ENCODE results near the gene KRT40.

The KRT40 gene

DNA sequence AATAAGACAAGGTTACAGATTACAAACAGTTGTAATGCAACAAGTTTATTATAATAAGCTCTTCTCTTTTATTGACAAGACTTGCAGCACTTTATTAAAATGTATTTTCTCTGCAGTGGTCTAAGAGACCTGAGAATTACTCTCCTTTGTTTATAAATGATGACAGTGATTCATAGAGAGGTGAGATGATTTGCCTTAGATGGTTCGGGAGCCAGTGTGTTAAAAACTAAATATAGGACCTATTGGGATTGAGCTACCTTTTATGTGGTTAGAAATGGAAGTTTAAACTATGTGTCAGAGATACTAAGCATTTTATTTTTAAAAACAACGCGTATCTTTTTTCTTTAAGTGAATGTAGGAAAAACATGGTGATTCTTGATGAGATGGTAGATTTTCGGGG, 12.7 kb upstream of the KRT40 start:
- no peak for DNase-seq (ENCODE audit: low spot score)

DNA sequence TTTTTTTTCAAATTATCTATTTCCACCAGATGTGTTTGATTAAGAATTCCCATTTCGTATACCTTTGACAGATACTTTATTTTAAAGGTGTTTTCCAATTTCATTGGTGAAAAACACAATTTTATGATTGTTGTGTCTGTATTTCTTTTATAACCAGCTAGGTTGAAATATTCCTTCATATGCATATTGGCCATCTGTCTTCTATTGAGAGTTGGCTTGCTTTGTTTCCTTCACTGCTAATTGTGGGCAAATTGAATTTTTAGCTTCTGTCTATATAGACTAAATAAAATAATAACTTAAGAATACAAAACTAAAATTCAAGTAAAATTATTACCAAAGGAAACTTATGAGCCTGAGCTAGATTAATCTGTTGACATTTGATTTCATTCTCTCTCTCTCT, 11.0 kb upstream of the KRT40 start:
- no peak for DNase-seq (ENCODE audit: low spot score)

DNA sequence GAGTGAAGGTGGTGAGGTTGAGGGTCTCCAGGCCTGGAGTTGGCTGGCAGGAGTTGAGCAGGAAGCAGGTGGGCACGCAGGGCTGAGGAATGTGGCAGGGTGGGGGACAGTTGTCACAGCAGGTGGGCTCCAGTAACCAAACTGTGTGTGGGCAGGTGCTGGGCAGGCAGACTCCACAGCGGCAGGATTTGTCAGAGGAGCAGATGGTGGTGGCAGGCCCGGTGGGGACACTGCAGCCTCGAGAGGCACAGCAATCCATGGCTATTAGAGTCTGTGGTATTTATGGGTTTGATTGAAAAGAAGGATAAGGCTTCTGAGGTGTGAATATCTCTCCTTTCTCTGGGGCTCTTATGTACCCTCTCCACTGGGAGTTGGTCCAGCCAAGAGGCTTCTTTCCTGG, 9.7 kb upstream of the KRT40 start, which contains the start of gene KRTAP3-3:
Gene KRTAP3-3, minus strand, starts transcription at position 326 of the 400 bp plus-strand sequence. Its CDS starts 67 bp downstream, at position 259.
- no peak for DNase-seq (ENCODE audit: low spot score)

DNA sequence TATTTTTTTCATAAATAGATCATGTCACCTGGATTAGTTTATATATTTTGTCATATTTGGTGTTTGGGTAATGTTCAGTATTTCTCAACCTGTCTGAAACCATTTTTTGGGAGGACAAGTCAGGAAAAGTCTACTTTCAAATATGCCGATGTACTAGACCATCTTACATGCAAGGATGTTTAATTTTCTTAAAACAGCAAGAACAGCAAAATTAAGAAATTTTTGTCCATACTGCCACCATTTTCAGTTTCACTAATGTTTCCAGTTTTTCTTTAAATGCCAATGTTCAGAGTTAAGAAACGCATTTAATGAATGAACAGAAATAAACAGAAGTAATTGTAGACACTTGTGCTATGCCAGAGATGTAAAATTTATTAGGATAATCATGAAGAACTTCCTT, 9.0 kb upstream of the KRT40 start:
- DNase-seq (ENCODE audit: low spot score), result no peak

DNA sequence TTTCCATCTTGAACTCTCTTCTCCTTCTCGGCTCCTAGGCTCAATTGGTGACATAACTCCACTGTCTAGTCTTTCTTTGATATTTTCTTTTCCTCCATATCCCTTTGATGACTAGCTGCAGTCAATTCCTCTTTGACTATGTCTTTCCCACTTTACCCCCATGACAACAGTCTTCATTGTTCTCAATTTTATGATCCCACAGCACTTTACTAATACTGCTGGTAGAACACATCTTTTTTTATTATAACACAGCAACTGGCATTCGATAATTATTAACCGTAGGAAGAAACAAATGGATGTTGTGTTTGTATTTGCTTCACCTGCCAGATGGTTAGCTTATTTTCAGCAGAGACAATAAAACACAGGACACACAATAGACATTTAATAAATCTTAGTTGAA, 8.5 kb upstream of the KRT40 start:
- no peak for DNase-seq (ENCODE audit: low spot score)

DNA sequence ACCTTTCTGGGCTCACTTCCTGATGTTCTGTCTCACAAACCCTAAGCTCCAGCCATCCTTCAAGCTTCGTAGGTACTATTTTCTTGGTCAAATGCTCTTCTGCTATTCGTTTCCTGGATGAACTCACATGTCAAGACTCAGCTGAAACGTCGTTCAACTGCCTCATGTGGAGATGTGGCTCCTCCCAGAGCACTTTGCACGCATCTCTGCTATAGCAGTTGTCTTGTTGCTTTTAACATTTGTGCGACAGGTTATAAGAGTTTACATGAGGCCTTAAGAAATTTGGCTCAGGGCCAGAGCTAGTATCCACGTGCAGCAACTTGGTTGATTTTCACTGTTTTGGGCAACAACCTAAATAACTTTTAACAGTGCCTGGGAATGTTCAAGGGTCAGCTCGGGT, 2.8 kb upstream of the KRT40 start:
- DNase-seq (ENCODE audit: low spot score), result no peak

DNA sequence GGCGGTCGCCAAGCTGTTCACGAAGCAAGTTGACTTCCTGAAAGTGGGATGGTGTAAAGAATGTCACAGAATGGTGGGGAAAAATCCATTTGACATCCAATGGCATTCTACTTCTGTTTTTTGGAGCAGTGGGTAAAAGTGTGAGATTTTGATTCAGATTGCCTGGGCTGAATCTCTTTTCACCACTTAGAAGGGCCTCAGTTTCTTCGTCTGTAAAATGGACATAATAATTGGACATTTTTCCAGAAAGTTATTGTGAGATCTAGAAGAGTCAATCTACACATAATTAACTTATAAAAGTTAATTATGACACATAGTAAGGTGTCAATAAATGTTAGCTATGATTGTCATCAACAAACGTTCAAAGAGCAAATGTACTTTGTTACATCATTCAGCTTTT, 3.0 kb downstream of the KRT40 start:
- DNase-seq (ENCODE audit: low spot score), result no peak

DNA sequence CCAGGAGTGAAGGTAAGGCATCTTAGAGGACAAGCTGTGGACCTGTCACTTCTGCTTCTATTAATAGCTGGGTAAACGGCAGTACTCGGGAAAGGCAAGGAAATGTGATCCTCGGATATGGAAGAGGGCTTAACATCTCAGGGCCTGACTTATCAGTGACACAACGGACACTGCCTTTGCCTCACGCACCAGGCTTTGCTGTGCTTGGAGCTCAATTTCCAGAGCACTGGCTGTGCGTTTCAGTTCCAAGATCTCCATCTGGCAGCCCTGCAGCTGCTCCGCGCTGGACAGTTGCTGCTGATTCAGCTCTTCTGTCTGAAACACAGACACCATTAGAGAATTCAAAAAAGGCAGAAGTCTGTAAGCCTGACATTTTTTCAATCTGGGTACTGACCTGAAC, 3.5 kb downstream of the KRT40 start:
- DNase-seq (ENCODE audit: low spot score), result no peak

DNA sequence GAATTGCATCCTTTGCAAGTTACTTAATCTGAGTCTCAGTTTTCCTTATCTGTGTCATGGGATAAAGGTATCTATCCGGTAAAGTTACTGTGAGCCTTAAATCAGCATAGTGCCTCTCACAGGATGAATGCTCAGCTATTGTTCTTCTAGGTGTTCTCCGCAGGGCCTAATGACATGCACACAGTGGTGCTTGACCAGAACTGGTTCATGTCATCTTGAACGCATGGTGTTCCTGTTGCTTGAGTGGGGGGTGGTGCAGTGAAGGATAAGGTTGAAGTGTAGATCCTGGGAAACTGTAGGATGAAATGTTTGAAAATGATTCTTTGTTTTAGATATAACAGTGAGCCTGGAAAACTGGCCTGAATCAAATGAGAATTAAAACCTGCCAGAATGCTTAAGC, 4.0 kb downstream of the KRT40 start:
- DNase-seq (ENCODE audit: low spot score), result no peak

DNA sequence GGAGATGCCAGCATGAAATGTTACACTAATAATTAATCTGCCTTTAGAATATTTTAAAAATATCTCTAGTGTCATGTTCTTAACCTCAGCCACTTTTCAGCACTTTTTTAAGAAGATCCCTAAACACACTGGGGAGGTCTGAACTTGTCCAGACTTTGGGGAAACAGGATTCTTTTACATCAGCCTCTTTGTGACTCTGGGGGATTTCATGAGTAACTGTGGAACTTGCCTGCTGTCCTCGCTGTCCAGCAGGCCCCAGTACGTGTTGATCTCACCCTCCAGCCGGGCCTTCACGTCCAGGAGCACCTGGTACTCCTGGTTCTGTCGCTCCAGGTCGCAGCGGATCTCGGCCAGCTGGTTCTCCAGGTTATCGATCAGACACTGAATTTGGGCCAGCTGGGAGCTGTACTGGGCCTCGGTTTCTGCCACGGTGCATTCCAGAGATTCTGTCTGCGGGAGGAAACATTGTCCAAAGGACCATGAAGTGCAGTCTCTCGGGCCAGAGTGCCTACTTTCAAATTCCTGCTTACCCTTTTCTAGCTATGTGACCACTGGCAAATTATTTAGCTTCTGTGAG, 5.5 kb downstream of the KRT40 start:
- DNase-seq (ENCODE audit: low spot score), result no peak

DNA sequence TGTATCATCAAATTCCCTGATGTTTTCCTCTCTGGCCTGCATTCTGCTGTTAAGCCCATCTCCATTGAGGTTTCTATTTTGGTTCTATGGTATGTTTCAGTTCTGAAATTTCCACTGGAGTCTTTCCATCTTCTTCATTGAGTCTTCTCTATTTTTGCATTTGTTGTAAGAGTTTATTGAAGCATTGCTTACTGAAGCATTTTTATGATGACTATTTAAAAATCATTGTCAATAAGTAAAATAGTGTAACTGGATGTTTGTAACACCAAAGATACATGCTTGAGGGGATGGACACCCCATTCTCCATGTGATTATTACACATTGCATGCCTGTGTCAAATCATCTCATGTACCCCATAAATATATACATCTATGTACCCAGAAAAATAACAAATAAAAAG, 8.6 kb downstream of the KRT40 start:
- DNase-seq (ENCODE audit: low spot score), result no peak

DNA sequence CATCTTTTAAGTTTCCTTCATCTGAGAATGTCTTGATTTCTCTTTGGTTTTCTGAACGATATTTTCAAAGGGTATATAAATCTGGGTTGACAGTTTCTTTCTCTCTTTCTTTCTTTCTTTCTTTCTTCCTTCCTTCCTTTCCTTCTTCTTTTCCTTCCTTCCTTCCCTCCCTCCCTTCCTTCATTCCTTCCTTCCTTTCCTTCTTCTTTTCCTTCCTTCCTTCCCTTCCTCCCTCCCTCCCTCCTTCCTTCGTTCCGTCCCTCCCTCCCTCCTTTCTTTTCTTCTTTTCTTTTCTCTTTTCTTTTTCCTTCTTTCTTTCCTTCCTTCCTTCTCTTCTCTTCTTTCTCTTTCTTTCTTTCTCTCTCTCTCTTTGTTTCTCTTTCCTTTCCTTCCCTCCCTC, 9.8 kb downstream of the KRT40 start:
- DNase-seq (ENCODE audit: low spot score), result no peak

DNA sequence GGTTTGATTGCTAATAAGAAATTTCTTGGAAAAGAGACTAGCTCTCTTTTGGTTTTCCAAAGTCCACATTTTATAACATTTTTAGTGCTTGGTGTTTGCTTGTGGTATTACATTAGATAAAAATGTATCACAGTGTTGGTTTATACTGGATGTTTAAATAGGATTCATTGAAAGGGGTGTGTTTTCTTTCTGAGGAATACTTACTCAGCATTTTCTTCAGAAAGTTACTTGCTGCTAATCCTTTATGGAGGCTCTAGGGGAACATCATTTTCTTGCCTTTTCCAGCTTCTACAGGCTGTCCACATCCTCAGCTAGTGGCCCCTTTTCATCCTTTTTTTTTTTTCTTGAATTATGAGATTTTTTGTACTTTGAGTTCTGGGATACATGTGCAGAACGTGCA, 16.5 kb downstream of the KRT40 start:
- DNase-seq (ENCODE audit: low spot score), result no peak

DNA sequence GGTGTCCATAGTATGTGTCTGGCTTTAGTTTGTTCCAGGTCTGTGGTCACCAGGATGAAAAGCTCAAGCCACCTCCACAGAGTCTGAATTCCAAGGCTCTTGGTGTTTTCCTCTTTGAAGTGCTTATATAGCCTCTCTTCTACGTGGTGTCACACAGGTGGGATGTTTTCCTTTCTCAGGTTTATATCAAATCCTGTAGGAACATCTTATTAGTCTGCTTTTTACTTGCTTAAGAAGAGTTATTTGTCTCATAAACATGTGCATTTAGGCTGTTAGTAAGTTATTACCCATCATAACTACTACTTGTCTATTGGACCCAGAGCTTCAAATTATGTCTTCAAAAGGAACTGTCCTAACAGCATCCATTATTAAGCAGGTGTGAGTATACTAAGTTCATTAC, 17.3 kb downstream of the KRT40 start, which contains the start of gene KRT39:
Gene KRT39, minus strand, starts transcription at position 101 of the 400 bp plus-strand sequence. Its CDS starts 92 bp downstream, at position 9.
- no peak for DNase-seq (ENCODE audit: low spot score)

DNA sequence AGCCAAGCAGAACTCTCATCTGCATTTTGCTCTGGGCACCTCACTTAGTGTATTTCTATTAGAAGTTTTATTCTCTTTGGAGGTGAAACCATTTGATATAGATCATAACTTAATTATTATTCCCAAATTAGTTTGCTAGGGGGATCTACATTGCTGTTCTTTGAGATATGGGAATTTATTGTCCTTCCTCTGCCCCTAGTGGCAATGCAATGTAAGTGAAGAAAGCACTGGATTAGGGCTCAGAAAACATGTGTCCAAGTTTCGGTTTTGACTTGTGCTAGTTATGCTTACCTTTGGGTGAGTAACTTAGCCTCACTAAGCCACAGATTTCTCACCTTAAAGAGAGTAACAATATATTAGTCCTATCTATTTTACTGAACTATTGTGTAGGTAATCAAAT, 20.3 kb downstream of the KRT40 start:
- peak; percentile 16 for DNase-seq (ENCODE audit: low spot score)

DNA sequence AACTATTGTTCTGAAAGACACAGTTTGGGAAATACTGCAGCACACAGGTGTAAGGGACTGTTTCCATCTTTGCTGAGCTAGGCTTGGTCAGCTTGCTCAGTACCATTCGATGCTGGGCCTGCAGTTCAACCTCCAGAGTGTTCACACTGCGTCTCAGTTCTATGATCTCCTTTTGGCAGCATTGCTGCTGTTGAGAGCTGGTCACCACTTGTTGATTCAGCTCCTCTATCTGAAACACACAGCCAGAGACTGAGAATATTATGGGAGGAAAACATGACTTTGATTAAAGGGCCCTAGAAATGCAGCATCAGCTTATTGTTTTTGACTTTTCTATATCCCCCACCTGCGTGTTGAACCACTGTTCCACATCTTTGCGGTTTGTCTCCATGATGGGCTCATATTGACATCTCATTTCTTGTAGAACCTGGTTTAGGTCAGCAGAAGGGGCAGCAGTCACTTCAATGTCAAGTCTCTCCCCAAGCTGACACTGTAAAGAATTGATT, 22.0 kb downstream of the KRT40 start:
- no peak for DNase-seq (ENCODE audit: low spot score)

DNA sequence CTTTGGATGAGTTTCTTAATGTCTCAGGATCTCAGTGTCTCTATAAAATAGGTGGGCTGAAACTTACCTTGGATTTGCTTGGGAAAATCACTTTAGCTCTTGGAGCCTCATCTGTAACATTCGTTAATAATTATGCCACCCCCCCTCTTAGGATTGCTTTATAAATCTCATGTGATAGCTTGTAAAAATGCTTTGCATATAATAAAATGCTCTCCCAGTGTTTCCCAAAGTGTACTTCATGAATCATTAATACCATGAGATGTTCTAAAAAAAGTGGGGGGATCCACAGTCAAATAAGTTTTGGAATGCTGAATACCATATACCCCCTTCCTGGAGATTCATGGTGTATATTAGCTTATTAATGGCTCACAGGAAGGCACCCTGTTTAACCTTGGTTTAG, 22.5 kb downstream of the KRT40 start:
- no peak for DNase-seq (ENCODE audit: low spot score)

DNA sequence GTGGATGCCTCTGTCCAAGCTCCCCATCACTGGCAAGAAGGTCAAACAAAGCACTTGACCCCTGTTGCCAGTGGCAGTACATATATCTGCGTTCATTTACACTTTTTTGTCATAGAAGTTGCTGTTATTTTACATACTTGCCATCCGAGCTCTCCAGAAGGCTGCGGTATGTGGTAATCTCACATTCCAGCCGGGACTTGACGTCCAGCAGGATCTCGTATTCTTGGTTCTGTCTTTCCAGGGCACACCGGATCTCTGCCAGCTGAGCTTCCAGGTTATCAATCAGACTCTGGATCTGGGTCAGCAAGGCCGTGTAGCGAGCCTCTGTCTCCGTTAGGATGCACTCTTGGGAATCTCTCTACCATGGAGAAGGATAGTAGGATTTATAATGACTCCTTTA, 24.0 kb downstream of the KRT40 start:
- DNase-seq (ENCODE audit: low spot score), result no peak

DNA sequence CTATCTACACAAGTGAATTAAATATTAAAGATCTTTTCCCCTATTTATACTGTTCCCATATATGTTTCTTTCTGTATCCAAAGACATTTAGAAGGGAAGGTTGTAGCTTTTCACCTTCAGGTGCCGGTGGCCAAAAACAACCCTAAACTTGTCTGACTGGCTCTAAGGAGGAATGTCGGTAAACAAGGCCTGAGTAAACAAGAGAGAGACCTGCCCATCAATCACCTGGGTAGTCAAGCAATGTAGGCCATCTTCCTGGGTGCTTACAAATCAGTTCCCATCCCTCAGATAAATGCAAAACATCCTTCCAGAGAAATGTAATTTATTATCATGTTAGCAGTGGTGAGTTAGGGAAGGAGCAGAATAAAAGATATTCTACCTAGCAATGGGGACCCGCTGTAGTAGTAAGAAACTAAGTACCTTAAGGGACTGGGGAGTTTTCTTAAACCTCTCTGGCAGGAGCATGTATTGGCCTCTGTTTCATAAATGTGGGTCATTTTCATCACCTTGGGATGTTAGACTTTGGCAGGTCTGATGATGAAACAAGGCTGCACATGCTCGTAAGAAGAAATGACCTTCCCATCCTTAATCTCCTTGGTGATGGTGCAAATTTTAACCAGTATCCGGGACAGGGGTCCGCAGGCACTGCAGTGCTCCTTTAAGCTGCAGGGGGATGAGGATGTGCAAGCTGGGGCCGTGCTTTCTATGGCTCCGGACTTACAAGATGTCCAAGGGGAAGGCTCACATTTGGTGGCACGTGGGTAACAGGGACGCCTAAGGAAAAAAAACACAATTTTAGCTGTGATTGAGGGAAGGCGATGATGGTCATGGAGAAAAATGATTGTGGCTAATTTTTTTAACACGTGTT, 25.8 kb downstream of the KRT40 start:
- DNase-seq (ENCODE audit: low spot score), result no peak

DNA sequence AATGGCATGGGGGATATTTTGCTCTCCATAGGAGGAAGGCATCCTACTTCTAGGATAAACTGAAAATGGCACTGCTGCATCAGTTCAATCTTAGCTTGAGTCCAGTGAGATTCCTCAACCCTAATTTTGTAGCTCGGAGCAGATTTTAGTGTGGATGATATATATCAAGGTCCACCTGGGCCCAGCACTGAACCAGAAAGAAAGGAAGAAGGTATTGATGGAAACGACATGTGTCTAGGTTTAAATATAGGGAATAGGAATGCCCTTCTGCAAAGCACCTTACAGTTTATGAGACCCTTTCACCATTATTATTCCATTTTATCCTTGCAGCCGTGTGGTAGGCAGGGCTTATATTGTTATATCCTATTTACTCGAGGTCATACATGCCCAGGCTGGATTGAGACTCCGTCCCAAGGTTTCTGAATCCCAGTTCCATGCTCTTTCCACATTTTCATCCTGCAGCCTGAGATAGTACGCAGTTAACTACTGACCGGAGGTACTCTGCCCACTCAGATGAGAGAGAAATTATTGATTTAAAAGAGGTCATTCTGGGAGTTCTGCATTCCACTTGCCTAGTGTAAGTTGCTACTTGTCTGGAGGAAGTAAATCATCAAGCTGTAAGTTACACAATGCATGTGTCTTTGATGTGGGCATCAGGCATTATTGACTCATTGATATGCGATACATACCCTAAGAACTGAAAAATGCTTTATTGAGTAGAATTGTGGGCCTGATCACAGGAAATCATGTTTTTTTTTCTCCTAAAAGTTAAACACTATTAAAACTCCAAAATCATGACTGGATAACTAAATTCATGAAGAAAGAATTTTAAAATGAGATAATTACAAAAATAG, 27.5 kb downstream of the KRT40 start:
- DNase-seq (ENCODE audit: low spot score), result no peak

DNA sequence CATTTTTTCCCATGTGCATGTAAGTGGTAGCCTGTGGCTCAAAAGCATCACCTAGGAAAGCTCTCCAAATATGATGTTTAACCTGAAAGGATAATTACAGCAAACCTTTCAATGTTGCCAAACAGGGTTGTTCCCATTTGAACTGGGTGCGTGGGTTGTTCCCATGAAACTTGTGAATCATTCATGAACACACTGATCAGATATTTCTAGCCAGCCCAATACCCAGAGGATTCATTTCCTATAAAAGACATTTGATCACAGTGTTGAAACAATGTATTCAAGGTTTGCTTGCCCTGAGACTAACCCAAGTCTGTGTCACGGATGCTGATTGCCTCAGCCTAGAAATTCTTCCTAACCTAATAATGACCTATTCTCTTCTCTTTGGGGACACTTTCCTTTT, 30.2 kb downstream of the KRT40 start:
- no peak for DNase-seq (ENCODE audit: low spot score)

DNA sequence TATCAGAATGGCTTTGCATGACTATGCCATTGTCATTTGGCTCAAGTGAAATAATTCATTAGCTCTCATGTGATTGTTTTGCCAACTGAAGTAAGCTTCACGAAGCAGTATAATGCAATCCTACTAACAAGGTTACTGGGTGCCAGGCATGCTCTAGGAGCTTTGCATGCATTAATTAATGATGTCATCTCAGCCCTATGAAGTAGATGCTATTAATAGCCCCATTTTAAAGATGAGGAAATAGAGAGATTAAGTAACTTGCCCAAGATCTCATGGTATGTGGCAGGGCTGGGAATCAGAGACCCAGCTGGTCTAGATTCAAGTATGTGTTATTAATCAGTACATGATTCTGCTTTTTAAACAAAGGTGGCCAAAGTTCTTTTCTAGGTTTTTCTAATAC, 31.5 kb downstream of the KRT40 start:
- no peak for DNase-seq (ENCODE audit: low spot score)

DNA sequence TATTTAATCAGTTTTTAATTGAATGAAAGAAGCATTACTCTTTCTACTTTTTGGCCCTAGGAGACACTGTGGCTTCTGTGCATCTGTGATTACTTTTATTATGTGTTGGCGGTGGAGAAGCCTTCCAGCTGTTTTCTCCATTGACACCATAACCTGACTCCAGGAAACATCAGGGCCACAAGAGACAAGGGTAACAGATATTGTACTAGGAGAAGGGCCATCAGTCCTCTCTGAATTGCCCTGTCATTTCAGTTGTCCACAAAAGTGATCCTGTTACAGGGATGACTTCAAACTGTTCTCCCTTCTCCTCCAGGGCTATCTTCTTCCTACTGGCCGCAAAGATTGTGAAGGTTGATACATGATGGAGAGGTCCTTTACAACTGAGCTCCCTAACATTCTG, 32.0 kb downstream of the KRT40 start:
- DNase-seq (ENCODE audit: low spot score), result no peak
